Left lung (tissue), 10 donors: ENCODE measurements around the gene MOB1B. TPM values are rescaled to one million over a fixed set of nuclear protein-coding genes. Genes with fewer than 3 reads are reported as not detected.

Experiments
- ATAC-seq: fragments of 200-7000 bp; cut with Tn5 transposase; one replicate; pipeline ENCODE4 v1.9.1; 2020; ENCODE audit warnings: moderate library complexity
- DNase-seq, 4 donors: peaks; one replicate each; pipeline ENCODE4 v3.0.0-alpha.2; 2013 to 2020
- H3K27ac ChIP-seq, 2 donors: fragments of 200-600 bp; sonication (generic) in 1 of 2; one replicate each; pipeline versions ENCODE4 v1.5.0 to v1.8.0; 2020 to 2021
- H3K27me3 ChIP-seq, 2 donors: fragments of 200-600 bp; sonication (generic) in 1 of 2; one replicate each; pipeline versions ENCODE4 v1.5.0 to v1.8.0; 2020 to 2021
- H3K36me3 ChIP-seq, 2 donors: fragments of 200-600 bp; sonication (generic) in 1 of 2; one replicate each; pipeline versions ENCODE4 v1.5.0 to v1.8.0; 2020 to 2021
- H3K4me1 ChIP-seq, 2 donors: fragments of 200-600 bp; one replicate each; pipeline ENCODE4 v1.8.0; 2021
- H3K4me3 ChIP-seq, 2 donors: fragments of 200-600 bp; sonication (generic) in 1 of 2; one replicate each; pipeline versions ENCODE4 v1.5.0 to v1.8.0; 2020 to 2021; ENCODE audit warnings: mild to moderate bottlenecking in 1 of 2
- H3K9me3 ChIP-seq, 2 donors: fragments of 200-600 bp; sonication (generic) in 1 of 2; one replicate each; pipeline versions ENCODE4 v1.5.0 to v1.8.0; 2020 to 2021
- CTCF ChIP-seq, 2 donors: fragments of 200-600 bp; sonication (generic) in 1 of 2; IDR thresholded peaks; one replicate each; pipeline versions ENCODE4 v1.5.0 to v1.8.0; 2021; ENCODE audit warnings: antibody characterized with exemption in 2 of 2
- intact Hi-C, 2 donors: fragments of 100-400 bp; cut with DNase I; formaldehyde crosslinking; loops; one replicate each; pipeline versions ENCODE4 v1.11.2 to v1.14.2; 2022
- polyA plus RNA-seq, 6 donors: library from polyadenylated mRNA; unstranded; fragments of 120-200 nt; gene quantifications; one replicate each; pipeline ENCODE4 v1.2.1, GENCODE V29; 2013; ENCODE audit not compliant: insufficient read length in 6 of 6
- total RNA-seq, 2 donors: library from RNA; stranded (reverse); fragmentation: NEBNext Ultra II Directional; extraction: Animal tissue kit (Norgen Biotek cat#: 25700); gene quantifications; one replicate each; pipeline ENCODE4 v1.2.1, GENCODE V29; 2021
- donor health status: DM: no; HTN: yes; CAD: no.
- donor health status: DM: no; HTN: no; CAD: no.

Gene MOB1B
- total and polyA plus RNA-seq, 8 donors = 28.3 to 51.3 (median 45.6) TPM

GRCh38 chr4:70863099-70863790 lies 38.9 kb upstream of the MOB1B start:
- intact Hi-C loops = no loop called here
- Histone ChIP-seq H3K27me3 (no peaks in the 10 kb centered on the region), H3K36me3 (no peaks in the 10 kb centered on the region), H3K27ac (no peak overlapping the region), H3K4me1 (no peaks in the 10 kb centered on the region), H3K4me3 (no peak overlapping the region), H3K9me3 (no peaks in the 10 kb centered on the region)
- DNase-seq = no peak
- TF ChIP-seq CTCF (IDR thresholded peaks at IDR 0.05) = no peak
- ATAC-seq = no peak

- H3K36me3 ChIP-seq = no peaks in the 10 kb centered on the region
- H3K27ac ChIP-seq = no peak overlapping the region
- H3K9me3 ChIP-seq = no peaks in the 10 kb centered on the region
- DNase-seq (no peak), ATAC-seq (no peak)
- no peak overlapping the region for H3K4me3 ChIP-seq
- H3K27me3 ChIP-seq = no peaks in the 10 kb centered on the region
- intact Hi-C loops = no loop called here
- H3K4me1 ChIP-seq = no peaks in the 10 kb centered on the region
- TF ChIP-seq CTCF (IDR thresholded peaks at IDR 0.05) = no peak
Measured at GRCh38 chr4:70868778-70869177, 33.4 kb upstream of the MOB1B start.

GRCh38 chr4:70873216-70873615 lies 29.0 kb upstream of the MOB1B start:
- no peaks in the 10 kb centered on the region for H3K36me3 ChIP-seq
- DNase-seq = no peak
- H3K4me1 ChIP-seq = no peaks in the 10 kb centered on the region
- ATAC-seq = no peak
- no peak for TF ChIP-seq CTCF (IDR thresholded peaks at IDR 0.05)
- H3K27ac ChIP-seq = no peak overlapping the region
- H3K4me3 ChIP-seq = no peak overlapping the region
- intact Hi-C loops = no loop called here
- H3K27me3 ChIP-seq = no peaks in the 10 kb centered on the region
- no peaks in the 10 kb centered on the region for H3K9me3 ChIP-seq

GRCh38 chr4:70874268-70875156 lies 27.7 kb upstream of the MOB1B start:
- DNase-seq = no peak
- no peaks in the 10 kb centered on the region for H3K27me3 ChIP-seq
- H3K4me3 ChIP-seq = no peak overlapping the region
- H3K4me1 ChIP-seq = no peaks in the 10 kb centered on the region
- no peak for TF ChIP-seq CTCF (IDR thresholded peaks at IDR 0.05)
- H3K27ac ChIP-seq = no peak overlapping the region
- H3K36me3 ChIP-seq = no peaks in the 10 kb centered on the region
- H3K9me3 ChIP-seq = no peaks in the 10 kb centered on the region
- ATAC-seq = no peak
- intact Hi-C loops = no loop called here

- intact Hi-C loops = no loop called here
- Histone ChIP-seq H3K36me3 (no peaks in the 10 kb centered on the region), H3K27ac (no peak overlapping the region), H3K4me1 (no peaks in the 10 kb centered on the region), H3K27me3 (no peaks in the 10 kb centered on the region), H3K9me3 (no peaks in the 10 kb centered on the region), H3K4me3 (no peak overlapping the region)
- no peak for ATAC-seq
- DNase-seq = no peak
- no peak for TF ChIP-seq CTCF (IDR thresholded peaks at IDR 0.05)
Measured at GRCh38 chr4:70877556-70877955, 24.6 kb upstream of the MOB1B start.
